ENCODE results near the gene SETBP1. TPM values are rescaled to one million over a fixed set of nuclear protein-coding genes. Genes with fewer than 3 reads are reported as not detected.

The SETBP1 gene
- total and polyA plus RNA-seq, 2 of the 8 experiments (the other 6 are each of a cell fraction or from before 2014, with no cell fraction given): 2.0 to 6.5 TPM

DNA sequence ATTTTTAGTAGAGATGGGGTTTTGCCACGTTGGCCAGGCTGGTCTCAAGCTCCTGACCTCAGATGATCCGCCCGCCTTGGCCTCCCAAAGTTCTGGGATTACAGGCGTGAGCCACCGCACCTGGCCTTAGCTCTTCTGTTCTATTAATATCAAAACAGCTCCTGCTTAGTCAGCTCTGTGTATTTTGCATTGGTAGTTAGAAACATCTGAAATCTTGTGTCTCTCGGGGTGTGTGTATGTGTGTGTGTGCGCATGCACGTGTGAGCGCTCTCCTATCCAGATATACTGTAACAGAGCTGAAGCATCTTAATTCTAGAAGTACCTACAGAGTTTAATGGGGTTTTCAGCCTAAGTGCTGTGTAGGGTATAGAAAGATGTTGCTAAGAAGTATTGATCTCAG lies 33.7 kb downstream of the SETBP1 start:
- Histone ChIP-seq H2AFZ (ENCODE audit: low read length) (no peak overlapping the region), H3K14ac (ENCODE audit: insufficient read length) (no peak overlapping the region), H2BK15ac (ENCODE audit: low read length) (no peak overlapping the region), H4K20me1 (replicated peaks in 1 of 2; ENCODE audit: control insufficient read depth in 1 of 2, insufficient read depth in 2 of 2, low read length in 2 of 2) (no peaks in the 10 kb centered on the region), H3K4ac (replicated peaks; ENCODE audit: insufficient read length, low read depth, low read length) (no peak overlapping the region), H3K79me1 (ENCODE audit: low read depth, low read length) (no peaks in the 10 kb centered on the region), H3K9me3 (ENCODE audit: insufficient read depth in 2 of 2, low read depth in 1 of 2, low read length in 1 of 2) (no peaks in the 10 kb centered on the region), H3K23me2 (ENCODE audit: low read depth, low read length) (no peaks in the 10 kb centered on the region), H3K27me3 (replicated peaks in 1 of 4; ENCODE audit: control insufficient read depth in 3 of 4, extremely low read depth in 1 of 4, insufficient read depth in 3 of 4, low read length in 3 of 4) (no peaks in the 10 kb centered on the region), H2BK20ac (ENCODE audit: low read length) (no peak overlapping the region), H4K91ac (replicated peaks; ENCODE audit: insufficient read length, low read length) (no peak overlapping the region), H3K4me1 (replicated peaks in 1 of 4; ENCODE audit: control insufficient read depth in 3 of 4, insufficient read depth in 4 of 4, low read length in 3 of 4) (peaks cover 3 to 16% (median 12%) of the 10 kb centered on the region in 4 experiments), H3K56ac (replicated peaks; ENCODE audit: insufficient read length, low read depth, low read length) (no peak overlapping the region), H3K36me3 (ENCODE audit: control insufficient read depth in 2 of 4, insufficient read depth in 4 of 4, low read length in 3 of 4) (no peaks in the 10 kb centered on the region), H3K18ac (ENCODE audit: extremely low read depth, low read length) (no peak overlapping the region), H3K27ac (ENCODE audit: low read depth, low read length) (no peak overlapping the region), H2AK5ac (ENCODE audit: low read depth, low read length) (no peak overlapping the region), H3K23ac (ENCODE audit: insufficient read length) (no peak overlapping the region), H2BK5ac (ENCODE audit: low read depth, low read length) (no peak overlapping the region), H3K79me2 (ENCODE audit: control insufficient read depth in 1 of 2, insufficient read depth in 2 of 2, low read length in 2 of 2) (no peaks in the 10 kb centered on the region), H3K9ac (replicated peaks in 1 of 4; ENCODE audit: extremely low read depth in 1 of 4, low read depth in 3 of 4, low read length in 3 of 4) (no peak overlapping the region), H3K4me3 (ENCODE audit: extremely low read depth in 1 of 4, insufficient read depth in 2 of 4, low read depth in 3 of 4, low read length in 4 of 4) (no peak overlapping the region), H4K5ac (ENCODE audit: insufficient read length, low read depth, low read length) (no peak overlapping the region), H4K8ac (ENCODE audit: extremely low read depth, insufficient read depth, low read length) (no peak overlapping the region), H3K4me2 (ENCODE audit: insufficient read depth in 1 of 2, low read depth in 2 of 2, low read length in 2 of 2) (no peak overlapping the region), H2BK120ac (replicated peaks; ENCODE audit: low read depth, low read length) (no peak overlapping the region), H2BK12ac (ENCODE audit: low read depth, low read length) (no peak overlapping the region)
- CTCF ChIA-PET (ENCODE audit: partially characterized antibody): interaction anchor here (0.7 to 1.7 kb wide), 3 partner anchors 20 to 140 kb away, joined by 3 to 5 read pairs (median 4); no protein-coding TSS in a partner anchor
- POLR2A ChIA-PET (ENCODE audit: partially characterized antibody): interaction anchor here (1.2 kb wide), 1 partner anchor 32 kb away, joined by 4 read pairs; no protein-coding TSS in a partner anchor
- WGBS, 2 experiments (ENCODE audit: extremely low coverage in 1 of 2, insufficient coverage in 1 of 2, insufficient read length in 1 of 2, insufficient replicate concordance in 2 of 2, low coverage in 1 of 2, low lambda C conversion rate in 2 of 2, missing lambda C conversion rate in 1 of 2): 85% methylated on average over 9 of the region's 9 CpGs; no CpG with 5 or more reads in 1 of the 2 experiments
- DNase-seq (ENCODE audit: low read depth in 1 of 2, low spot score in 2 of 2) (no peak), FAIRE-seq (no peak)
- TF ChIP-seq HDAC6 (IDR thresholded peaks at IDR 0.05; ENCODE audit: low read depth, low read length): no peak
- no peak for TF ChIP-seq POU5F1 (IDR thresholded peaks at IDR 0.05; ENCODE audit: low read depth, low read length)
- no peak for TF ChIP-seq KDM4A (IDR thresholded peaks at IDR 0.05; ENCODE audit: low read depth, low read length, severe bottlenecking)
- TF ChIP-seq RBBP5 (IDR thresholded peaks at IDR 0.05; ENCODE audit: borderline replicate concordance, low read depth, low read length): no peak
- no peak for TF ChIP-seq TAF1 (IDR thresholded peaks at IDR 0.05; ENCODE audit: low read depth, low read length)
- no peak for TF ChIP-seq SRF (IDR thresholded peaks at IDR 0.05; ENCODE audit: low read depth, low read length)
- TF ChIP-seq KDM1A (IDR thresholded peaks at IDR 0.05; ENCODE audit: borderline replicate concordance, low read length): no peak
- no peak for TF ChIP-seq BACH1 (IDR thresholded peaks at IDR 0.05; ENCODE audit: low read length)
- TF ChIP-seq, protein P1, sequence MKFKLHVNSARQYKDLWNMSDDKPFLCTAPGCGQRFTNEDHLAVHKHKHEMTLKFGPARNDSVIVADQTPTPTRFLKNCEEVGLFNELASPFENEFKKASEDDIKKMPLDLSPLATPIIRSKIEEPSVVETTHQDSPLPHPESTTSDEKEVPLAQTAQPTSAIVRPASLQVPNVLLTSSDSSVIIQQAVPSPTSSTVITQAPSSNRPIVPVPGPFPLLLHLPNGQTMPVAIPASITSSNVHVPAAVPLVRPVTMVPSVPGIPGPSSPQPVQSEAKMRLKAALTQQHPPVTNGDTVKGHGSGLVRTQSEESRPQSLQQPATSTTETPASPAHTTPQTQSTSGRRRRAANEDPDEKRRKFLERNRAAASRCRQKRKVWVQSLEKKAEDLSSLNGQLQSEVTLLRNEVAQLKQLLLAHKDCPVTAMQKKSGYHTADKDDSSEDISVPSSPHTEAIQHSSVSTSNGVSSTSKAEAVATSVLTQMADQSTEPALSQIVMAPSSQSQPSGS (IDR thresholded peaks at IDR 0.05; ENCODE audit: low read length): no peak
- TF ChIP-seq NANOG (IDR thresholded peaks at IDR 0.05; ENCODE audit: insufficient read depth, low read depth, low read length, poor library complexity, severe bottlenecking): no peak

Data from H1 (cell line).